WTC11 (cell line): ENCODE measurements around the gene MIPOL1. TPM values are rescaled to one million over a fixed set of nuclear protein-coding genes. Genes with fewer than 3 reads are reported as not detected.
"Not testable (repeated sequence)": the region's sequence is repeated elsewhere in the genome, so short reads cannot be mapped to it uniquely, and the experiment has no call there.

Experiments used
- ATAC-seq: fragments of 200-7000 bp; cut with Tn5 transposase; 2 replicates; pipeline ENCODE4 v1.10.0; 2021; ENCODE audit warnings: mild to moderate bottlenecking, moderate library complexity
- CTCF ChIA-PET: fragments of 300-600 bp; sonication (Branson Sonifier 250); formaldehyde crosslinking; loops from one replicate; lab custom pipeline; 2021; ENCODE audit warnings: antibody characterized with exemption; lab: Charles Lee
- POLR2A ChIA-PET: fragments of 350-600 bp; sonication (Branson Sonifier 250); formaldehyde crosslinking; loops from one replicate; lab custom pipeline; 2021; ENCODE audit warnings: antibody characterized with exemption; lab: Charles Lee
- DNase-seq: peaks from one replicate; pipeline ENCODE4 v3.0.0; 2021; ENCODE audit warnings: low spot score
- H3K27ac Mint-ChIP-seq: 2 replicates; pipeline ENCODE4 v1.8.0; 2021; ENCODE audit warnings: mixed read lengths
- H3K27me3 Mint-ChIP-seq: 2 replicates; pipeline ENCODE4 v1.8.0; 2021; ENCODE audit warnings: low read depth, mild to moderate bottlenecking, moderate library complexity, mixed read lengths
- H3K36me3 Mint-ChIP-seq: 2 replicates; pipeline ENCODE4 v1.8.0; 2021; ENCODE audit warnings: mixed read lengths
- H3K4me1 Mint-ChIP-seq: 2 replicates; pipeline ENCODE4 v1.8.0; 2022; ENCODE audit warnings: mixed read lengths
- H3K4me3 Mint-ChIP-seq: 2 replicates; pipeline ENCODE4 v1.8.0; 2021; ENCODE audit warnings: mild to moderate bottlenecking, moderate library complexity, mixed read lengths
- H3K9me3 Mint-ChIP-seq: 2 replicates; pipeline ENCODE4 v1.8.0; 2021; ENCODE audit warnings: mixed read lengths
- ETV6 ChIP-seq: sonication (generic); formaldehyde crosslinking; IDR thresholded peaks from 2 replicates; pipeline ENCODE4 v1.8.1; 2022; ENCODE audit warnings: mild to moderate bottlenecking, missing genetic modification reagents
- FOXJ3 ChIP-seq: sonication (generic); formaldehyde crosslinking; IDR thresholded peaks from 2 replicates; pipeline ENCODE4 v1.9.0; 2021; ENCODE audit warnings: missing genetic modification reagents, mild to moderate bottlenecking, borderline replicate concordance
- KAT7 ChIP-seq: sonication (generic); formaldehyde crosslinking; IDR thresholded peaks from 2 replicates; pipeline ENCODE4 v1.8.1; 2023; ENCODE audit warnings: missing genetic modification reagents, mild to moderate bottlenecking, borderline replicate concordance
- NFATC4 ChIP-seq: fragments of 250-450 bp; sonication (Bioruptor Pico); IDR thresholded peaks from 2 replicates; pipeline ENCODE4 v1.9.0; 2021; ENCODE audit warnings: mild to moderate bottlenecking
- OVOL2 ChIP-seq: fragments of 250-450 bp; sonication (Bioruptor Pico); IDR thresholded peaks from 2 replicates; pipeline ENCODE4 v1.9.0; 2021; ENCODE audit warnings: mild to moderate bottlenecking, borderline replicate concordance
- PRRX2 ChIP-seq: fragments of 250-450 bp; sonication (Bioruptor Pico); IDR thresholded peaks from 2 replicates; pipeline ENCODE4 v1.8.0; 2021; ENCODE audit warnings: mild to moderate bottlenecking
- RORB ChIP-seq: fragments of 250-450 bp; sonication (Bioruptor Pico); IDR thresholded peaks from 2 replicates; pipeline ENCODE4 v1.9.0; 2021; ENCODE audit warnings: mild to moderate bottlenecking
- SMAD4 ChIP-seq: sonication (generic); formaldehyde crosslinking; IDR thresholded peaks from 2 replicates; pipeline ENCODE4 v1.8.0; 2022; ENCODE audit warnings: mild to moderate bottlenecking, missing genetic modification reagents
- SP1 ChIP-seq: sonication (generic); formaldehyde crosslinking; conservative IDR thresholded peaks from 2 replicates; pipeline ENCODE4 v1.8.1; 2022; ENCODE audit warnings: missing genetic modification reagents
- ZNF263 ChIP-seq: sonication (generic); formaldehyde crosslinking; IDR thresholded peaks from 2 replicates; pipeline ENCODE4 v1.8.1; 2022; ENCODE audit warnings: low read depth, mild to moderate bottlenecking, moderate library complexity, missing genetic modification reagents
- total RNA-seq: library from RNA; stranded (reverse); gene quantifications from 3 replicates; pipeline ENCODE4 v1.2.3, GENCODE V29; 2021
- TF ChIP-seq, protein P1 (sequence below): sonication (generic); formaldehyde crosslinking; IDR thresholded peaks from 2 replicates; pipeline ENCODE4 v1.8.1; 2023; ENCODE audit warnings: mild to moderate bottlenecking, missing genetic modification reagents
- TF ChIP-seq, protein P2 (sequence below): fragments of 250-450 bp; sonication (Bioruptor Pico); IDR thresholded peaks from 2 replicates; pipeline ENCODE4 v1.9.0; 2021; ENCODE audit warnings: mild to moderate bottlenecking
- TF ChIP-seq, protein P3 (sequence below): sonication (generic); formaldehyde crosslinking; conservative IDR thresholded peaks from 2 replicates; pipeline ENCODE4 v1.8.1; 2023; ENCODE audit warnings: mild to moderate bottlenecking, low read depth, missing genetic modification reagents, moderate library complexity
- TF ChIP-seq, protein P4 (sequence below): sonication (generic); formaldehyde crosslinking; IDR thresholded peaks from 2 replicates; pipeline ENCODE4 v1.8.1; 2022; ENCODE audit warnings: mild to moderate bottlenecking, missing genetic modification reagents, moderate library complexity, borderline replicate concordance
- TF ChIP-seq, protein P5 (sequence below): sonication (generic); formaldehyde crosslinking; IDR thresholded peaks from 2 replicates; pipeline ENCODE4 v1.8.1; 2023; ENCODE audit warnings: mild to moderate bottlenecking, missing genetic modification reagents, moderate library complexity
- TF ChIP-seq, protein P6 (sequence below): fragments of 250-450 bp; sonication (Bioruptor Pico); IDR thresholded peaks from 2 replicates; pipeline ENCODE4 v1.9.0; 2021; ENCODE audit warnings: moderate library complexity, mild to moderate bottlenecking, inconsistent platforms, borderline replicate concordance
- TF ChIP-seq, protein P7 (sequence below): sonication (generic); formaldehyde crosslinking; IDR thresholded peaks from 2 replicates; pipeline ENCODE4 v1.8.0; 2023; ENCODE audit warnings: mild to moderate bottlenecking, missing genetic modification reagents

Gene MIPOL1
- total RNA-seq, 1 experiment from 2014 or later = 13.1 TPM

DNA sequence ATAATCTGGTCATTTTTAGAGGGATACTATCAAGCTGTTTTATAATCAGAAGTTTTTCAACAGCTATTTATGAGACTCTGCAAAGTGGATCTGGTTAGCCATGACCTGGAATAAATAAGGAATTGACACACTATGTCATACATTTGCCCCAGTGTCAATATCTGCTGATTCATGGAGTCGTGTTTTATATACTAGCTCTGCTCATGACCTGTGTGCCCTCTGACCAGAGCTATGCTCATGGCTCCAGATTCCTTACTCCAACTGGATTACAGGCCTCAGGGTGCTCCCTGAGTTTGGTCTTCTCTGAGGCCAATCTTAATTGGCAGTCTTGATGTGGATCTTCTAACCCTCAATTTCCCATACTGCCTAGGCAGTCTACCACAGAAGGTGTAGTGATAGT lies 256.2 kb downstream of the MIPOL1 start (continued):
- TF ChIP-seq, protein P1, sequence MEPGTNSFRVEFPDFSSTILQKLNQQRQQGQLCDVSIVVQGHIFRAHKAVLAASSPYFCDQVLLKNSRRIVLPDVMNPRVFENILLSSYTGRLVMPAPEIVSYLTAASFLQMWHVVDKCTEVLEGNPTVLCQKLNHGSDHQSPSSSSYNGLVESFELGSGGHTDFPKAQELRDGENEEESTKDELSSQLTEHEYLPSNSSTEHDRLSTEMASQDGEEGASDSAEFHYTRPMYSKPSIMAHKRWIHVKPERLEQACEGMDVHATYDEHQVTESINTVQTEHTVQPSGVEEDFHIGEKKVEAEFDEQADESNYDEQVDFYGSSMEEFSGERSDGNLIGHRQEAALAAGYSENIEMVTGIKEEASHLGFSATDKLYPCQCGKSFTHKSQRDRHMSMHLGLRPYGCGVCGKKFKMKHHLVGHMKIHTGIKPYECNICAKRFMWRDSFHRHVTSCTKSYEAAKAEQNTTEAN (CRISPR knock-in tag) = no peak

DNA sequence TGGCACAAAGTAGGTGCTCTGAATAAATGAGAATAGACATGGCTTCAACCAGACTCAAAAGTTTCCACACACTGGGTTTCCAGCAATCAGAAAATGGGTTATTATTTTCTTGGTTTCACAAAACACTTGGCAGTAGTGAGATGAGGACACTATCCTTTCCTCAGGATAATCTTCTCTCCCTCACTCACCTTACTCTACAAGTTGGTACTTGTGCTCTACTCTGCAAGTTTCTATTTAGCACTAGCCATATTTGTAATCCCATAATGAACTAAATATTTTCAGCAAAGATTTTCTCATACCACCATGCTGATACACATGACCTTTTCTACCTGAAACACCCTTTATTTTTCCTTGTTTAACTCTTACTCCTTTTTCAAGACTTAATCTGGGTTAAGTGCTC lies 259.6 kb downstream of the MIPOL1 start:
- POLR2A ChIA-PET = no interaction called here
- CTCF ChIA-PET = no interaction called here
- H3K27me3 Mint-ChIP-seq = no peaks in the 10 kb centered on the region
- H3K4me1 Mint-ChIP-seq = no peaks in the 10 kb centered on the region
- ATAC-seq = no peak
- no peak for TF ChIP-seq SP1
- TF ChIP-seq, protein P2, sequence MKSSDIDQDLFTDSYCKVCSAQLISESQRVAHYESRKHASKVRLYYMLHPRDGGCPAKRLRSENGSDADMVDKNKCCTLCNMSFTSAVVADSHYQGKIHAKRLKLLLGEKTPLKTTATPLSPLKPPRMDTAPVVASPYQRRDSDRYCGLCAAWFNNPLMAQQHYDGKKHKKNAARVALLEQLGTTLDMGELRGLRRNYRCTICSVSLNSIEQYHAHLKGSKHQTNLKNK (CRISPR knock-in tag) = no peak
- TF ChIP-seq, protein P3, sequence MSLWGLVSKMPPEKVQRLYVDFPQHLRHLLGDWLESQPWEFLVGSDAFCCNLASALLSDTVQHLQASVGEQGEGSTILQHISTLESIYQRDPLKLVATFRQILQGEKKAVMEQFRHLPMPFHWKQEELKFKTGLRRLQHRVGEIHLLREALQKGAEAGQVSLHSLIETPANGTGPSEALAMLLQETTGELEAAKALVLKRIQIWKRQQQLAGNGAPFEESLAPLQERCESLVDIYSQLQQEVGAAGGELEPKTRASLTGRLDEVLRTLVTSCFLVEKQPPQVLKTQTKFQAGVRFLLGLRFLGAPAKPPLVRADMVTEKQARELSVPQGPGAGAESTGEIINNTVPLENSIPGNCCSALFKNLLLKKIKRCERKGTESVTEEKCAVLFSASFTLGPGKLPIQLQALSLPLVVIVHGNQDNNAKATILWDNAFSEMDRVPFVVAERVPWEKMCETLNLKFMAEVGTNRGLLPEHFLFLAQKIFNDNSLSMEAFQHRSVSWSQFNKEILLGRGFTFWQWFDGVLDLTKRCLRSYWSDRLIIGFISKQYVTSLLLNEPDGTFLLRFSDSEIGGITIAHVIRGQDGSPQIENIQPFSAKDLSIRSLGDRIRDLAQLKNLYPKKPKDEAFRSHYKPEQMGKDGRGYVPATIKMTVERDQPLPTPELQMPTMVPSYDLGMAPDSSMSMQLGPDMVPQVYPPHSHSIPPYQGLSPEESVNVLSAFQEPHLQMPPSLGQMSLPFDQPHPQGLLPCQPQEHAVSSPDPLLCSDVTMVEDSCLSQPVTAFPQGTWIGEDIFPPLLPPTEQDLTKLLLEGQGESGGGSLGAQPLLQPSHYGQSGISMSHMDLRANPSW (CRISPR knock-in tag) = no peak
- TF ChIP-seq ZNF263 (CRISPR knock-in tag) = no peak
- TF ChIP-seq, protein P4, sequence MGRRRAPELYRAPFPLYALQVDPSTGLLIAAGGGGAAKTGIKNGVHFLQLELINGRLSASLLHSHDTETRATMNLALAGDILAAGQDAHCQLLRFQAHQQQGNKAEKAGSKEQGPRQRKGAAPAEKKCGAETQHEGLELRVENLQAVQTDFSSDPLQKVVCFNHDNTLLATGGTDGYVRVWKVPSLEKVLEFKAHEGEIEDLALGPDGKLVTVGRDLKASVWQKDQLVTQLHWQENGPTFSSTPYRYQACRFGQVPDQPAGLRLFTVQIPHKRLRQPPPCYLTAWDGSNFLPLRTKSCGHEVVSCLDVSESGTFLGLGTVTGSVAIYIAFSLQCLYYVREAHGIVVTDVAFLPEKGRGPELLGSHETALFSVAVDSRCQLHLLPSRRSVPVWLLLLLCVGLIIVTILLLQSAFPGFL (CRISPR knock-in tag) = no peak
- TF ChIP-seq SMAD4 = no peak
- no peak for TF ChIP-seq RORB (CRISPR knock-in tag)
- TF ChIP-seq, protein P5, sequence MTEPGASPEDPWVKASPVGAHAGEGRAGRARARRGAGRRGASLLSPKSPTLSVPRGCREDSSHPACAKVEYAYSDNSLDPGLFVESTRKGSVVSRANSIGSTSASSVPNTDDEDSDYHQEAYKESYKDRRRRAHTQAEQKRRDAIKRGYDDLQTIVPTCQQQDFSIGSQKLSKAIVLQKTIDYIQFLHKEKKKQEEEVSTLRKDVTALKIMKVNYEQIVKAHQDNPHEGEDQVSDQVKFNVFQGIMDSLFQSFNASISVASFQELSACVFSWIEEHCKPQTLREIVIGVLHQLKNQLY (CRISPR knock-in tag) = no peak
- TF ChIP-seq FOXJ3 = no peak
- TF ChIP-seq OVOL2 = no peak
- TF ChIP-seq ETV6 (CRISPR knock-in tag) = no peak
- no peak for TF ChIP-seq PRRX2
- TF ChIP-seq, protein P6, sequence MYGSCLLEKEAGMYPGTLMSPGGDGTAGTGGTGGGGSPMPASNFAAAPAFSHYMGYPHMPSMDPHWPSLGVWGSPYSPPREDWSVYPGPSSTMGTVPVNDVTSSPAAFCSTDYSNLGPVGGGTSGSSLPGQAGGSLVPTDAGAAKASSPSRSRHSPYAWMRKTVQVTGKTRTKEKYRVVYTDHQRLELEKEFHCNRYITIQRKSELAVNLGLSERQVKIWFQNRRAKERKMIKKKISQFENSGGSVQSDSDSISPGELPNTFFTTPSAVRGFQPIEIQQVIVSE = no peak
- TF ChIP-seq NFATC4 (CRISPR knock-in tag) = no peak
- TF ChIP-seq, protein P7, sequence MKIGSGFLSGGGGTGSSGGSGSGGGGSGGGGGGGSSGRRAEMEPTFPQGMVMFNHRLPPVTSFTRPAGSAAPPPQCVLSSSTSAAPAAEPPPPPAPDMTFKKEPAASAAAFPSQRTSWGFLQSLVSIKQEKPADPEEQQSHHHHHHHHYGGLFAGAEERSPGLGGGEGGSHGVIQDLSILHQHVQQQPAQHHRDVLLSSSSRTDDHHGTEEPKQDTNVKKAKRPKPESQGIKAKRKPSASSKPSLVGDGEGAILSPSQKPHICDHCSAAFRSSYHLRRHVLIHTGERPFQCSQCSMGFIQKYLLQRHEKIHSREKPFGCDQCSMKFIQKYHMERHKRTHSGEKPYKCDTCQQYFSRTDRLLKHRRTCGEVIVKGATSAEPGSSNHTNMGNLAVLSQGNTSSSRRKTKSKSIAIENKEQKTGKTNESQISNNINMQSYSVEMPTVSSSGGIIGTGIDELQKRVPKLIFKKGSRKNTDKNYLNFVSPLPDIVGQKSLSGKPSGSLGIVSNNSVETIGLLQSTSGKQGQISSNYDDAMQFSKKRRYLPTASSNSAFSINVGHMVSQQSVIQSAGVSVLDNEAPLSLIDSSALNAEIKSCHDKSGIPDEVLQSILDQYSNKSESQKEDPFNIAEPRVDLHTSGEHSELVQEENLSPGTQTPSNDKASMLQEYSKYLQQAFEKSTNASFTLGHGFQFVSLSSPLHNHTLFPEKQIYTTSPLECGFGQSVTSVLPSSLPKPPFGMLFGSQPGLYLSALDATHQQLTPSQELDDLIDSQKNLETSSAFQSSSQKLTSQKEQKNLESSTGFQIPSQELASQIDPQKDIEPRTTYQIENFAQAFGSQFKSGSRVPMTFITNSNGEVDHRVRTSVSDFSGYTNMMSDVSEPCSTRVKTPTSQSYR (CRISPR knock-in tag) = no peak
- no peak for TF ChIP-seq KAT7 (CRISPR knock-in tag)
- TF ChIP-seq, all 79 proteins: peak for 0
- Mint-ChIP-seq H3K27ac (no peak overlapping the region), H3K9me3 (peaks cover 21% of the 10 kb centered on the region), H3K4me3 (no peak overlapping the region), H3K36me3 (peaks cover 14% of the 10 kb centered on the region)
- no peak for DNase-seq

DNA sequence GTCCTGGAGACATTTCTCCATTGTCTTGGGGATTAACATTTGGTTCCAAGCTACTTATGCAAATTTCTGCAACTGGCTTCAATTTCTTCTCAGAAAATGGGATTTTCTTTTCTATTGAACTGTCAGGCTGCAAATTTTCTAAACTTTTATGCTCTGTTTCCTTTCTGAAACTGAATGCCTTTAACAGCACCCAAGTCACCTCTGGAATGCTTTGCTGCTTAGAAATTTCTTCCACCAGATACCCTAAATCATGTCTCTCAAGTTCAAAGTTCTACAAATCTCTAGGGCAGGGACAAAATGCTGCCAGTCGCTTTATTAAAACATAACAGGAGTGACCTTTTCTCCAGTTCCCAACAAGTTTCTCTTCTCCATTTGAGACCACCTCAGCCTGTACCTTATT lies 264.7 kb downstream of the MIPOL1 start:
- CTCF ChIA-PET, DNase-seq, ATAC-seq, H3K27me3 Mint-ChIP-seq, POLR2A ChIA-PET, H3K27ac Mint-ChIP-seq, H3K4me1 Mint-ChIP-seq, H3K4me3 Mint-ChIP-seq: not testable (repeated sequence)
- Mint-ChIP-seq H3K9me3 (peaks cover 42% of the 10 kb centered on the region), H3K36me3 (peaks cover 26% of the 10 kb centered on the region)
